Brain microvascular endothelial cell (primary cell): ENCODE results near the gene FMO1.

Experiments used
- DNase-seq: peaks from one replicate; pipeline ENCODE4 v3.0.0-alpha.2; 2020
- H3K27ac ChIP-seq: fragments of 250-450 bp; sonication (Bioruptor Pico); 2 replicates; pipeline ENCODE4 v1.5.1; 2020; ENCODE audit warnings: mild to moderate bottlenecking, moderate library complexity
- H3K27me3 ChIP-seq: fragments of 250-450 bp; sonication (Bioruptor Pico); replicated peaks from 2 replicates; pipeline ENCODE4 v1.5.1; 2020; ENCODE audit warnings: mild to moderate bottlenecking
- H3K36me3 ChIP-seq: fragments of 250-450 bp; sonication (Bioruptor Pico); replicated peaks from 2 replicates; pipeline ENCODE4 v1.5.1; 2020; ENCODE audit warnings: mild to moderate bottlenecking
- H3K4me3 ChIP-seq: 2 replicates; pipeline ENCODE4 v1.5.1; 2011; ENCODE audit warnings: low read depth, mild to moderate bottlenecking, control low read depth, low read length, moderate library complexity
- CTCF ChIP-seq: IDR thresholded peaks from 2 replicates; pipeline ENCODE4 v1.5.1; 2011; ENCODE audit warnings: low read depth, mild to moderate bottlenecking, moderate library complexity, low read length, control low read depth, inconsistent platforms; ENCODE audit errors: missing control alignments
- in situ Hi-C: cut with HindIII; loops from 2 replicates; pipeline ENCODE4 v1.10.0; 2017; ENCODE audit warnings: low sequenced_read_pairs, low pct_ligation_motif_present

FMO1 gene

GRCh38 chr1:171252482-171252881 lies 4.2 kb downstream of the FMO1 start:
- no peak for DNase-seq
- in situ Hi-C loops: no loop called here
- Histone ChIP-seq H3K27ac (no peak overlapping the region), H3K4me3 (no peak overlapping the region), H3K36me3 (no peaks in the 10 kb centered on the region), H3K27me3 (no peaks in the 10 kb centered on the region)
- TF ChIP-seq CTCF: no peak

- H3K27ac ChIP-seq: no peak overlapping the region
- H3K4me3 ChIP-seq: no peak overlapping the region
- H3K27me3 ChIP-seq: no peaks in the 10 kb centered on the region
- in situ Hi-C loops: no loop called here
- H3K36me3 ChIP-seq: no peaks in the 10 kb centered on the region
- no peak for TF ChIP-seq CTCF
- peak; percentile 32 for DNase-seq
These were observed 6.6 kb downstream of the FMO1 start for GRCh38 chr1:171254859-171255258.

GRCh38 chr1:171256940-171257606 lies 8.8 kb downstream of the FMO1 start:
- in situ Hi-C loops: no loop called here
- no peak overlapping the region for H3K27ac ChIP-seq
- no peaks in the 10 kb centered on the region for H3K27me3 ChIP-seq
- DNase-seq: no peak
- TF ChIP-seq CTCF: no peak
- no peaks in the 10 kb centered on the region for H3K36me3 ChIP-seq
- no peak overlapping the region for H3K4me3 ChIP-seq

GRCh38 chr1:171257607-171258076 lies 9.3 kb downstream of the FMO1 start:
- TF ChIP-seq CTCF: no peak
- Histone ChIP-seq H3K27ac (no peak overlapping the region), H3K4me3 (no peak overlapping the region)

GRCh38 chr1:171258429-171258828 lies 10.1 kb downstream of the FMO1 start:
- Histone ChIP-seq H3K27ac (no peak overlapping the region), H3K27me3 (no peaks in the 10 kb centered on the region), H3K36me3 (no peaks in the 10 kb centered on the region), H3K4me3 (no peak overlapping the region)
- in situ Hi-C loops: no loop called here
- no peak for TF ChIP-seq CTCF
- DNase-seq: no peak

More at GRCh38 chr1:171257607-171258076, 9.3 kb downstream of the FMO1 start:
- no peaks in the 10 kb centered on the region for H3K36me3 ChIP-seq
- in situ Hi-C loops: no loop called here
- DNase-seq: no peak
- no peaks in the 10 kb centered on the region for H3K27me3 ChIP-seq

GRCh38 chr1:171258943-171259342 lies 10.6 kb downstream of the FMO1 start:
- no peaks in the 10 kb centered on the region for H3K27me3 ChIP-seq
- no peak for TF ChIP-seq CTCF
- DNase-seq: no peak
- no peaks in the 10 kb centered on the region for H3K36me3 ChIP-seq
- in situ Hi-C loops: no loop called here
- H3K4me3 ChIP-seq: no peak overlapping the region
- H3K27ac ChIP-seq: no peak overlapping the region
